GM21515 (cell line): ENCODE data around the gene SYTL3.
A peak's percentile ranks its signal among the peaks of the same experiment; 100 is the strongest.
"Not testable (repeated sequence)": the region's sequence is repeated elsewhere in the genome, so short reads cannot be mapped to it uniquely, and the experiment has no call there.

Source experiments
- ATAC-seq: cut with Tn5 transposase; IDR thresholded peaks from one replicate; pipeline ENCODE4 v1.9.1; 2021; ENCODE audit not compliant: unreplicated experiment

SYTL3 gene

GRCh38 chr6:158649289-158650143 lies at the start of gene SYTL3:
Gene SYTL3, plus strand, starts transcription at chr6:158650054. Its CDS starts 13,215 bp downstream, at chr6:158663269.
- peak; percentile 46 for ATAC-seq

- no peak for ATAC-seq
These were observed 46.4 kb upstream of the SYTL3 start for GRCh38 chr6:158603261-158604047.

- ATAC-seq: no peak
These were observed 45.8 kb upstream of the SYTL3 start for GRCh38 chr6:158604048-158604406.

- ATAC-seq: no peak
These were observed 44.5 kb upstream of the SYTL3 start for GRCh38 chr6:158605266-158605878.

- ATAC-seq: not testable (repeated sequence)
These were observed 43.8 kb upstream of the SYTL3 start for GRCh38 chr6:158606011-158606410.

GRCh38 chr6:158606935-158607334 lies 42.9 kb upstream of the SYTL3 start:
- no peak for ATAC-seq

GRCh38 chr6:158607411-158608170 lies 42.3 kb upstream of the SYTL3 start:
- ATAC-seq: no peak

- ATAC-seq: no peak
These were observed 41.6 kb upstream of the SYTL3 start for GRCh38 chr6:158608221-158608620.

- ATAC-seq: no peak
These were observed 40.2 kb upstream of the SYTL3 start for GRCh38 chr6:158609455-158610155.

- ATAC-seq: no peak
These were observed 39.4 kb upstream of the SYTL3 start for GRCh38 chr6:158610319-158610968.

- no peak for ATAC-seq
These were observed 38.8 kb upstream of the SYTL3 start for GRCh38 chr6:158611039-158611438.

- ATAC-seq: no peak
These were observed 38.1 kb upstream of the SYTL3 start for GRCh38 chr6:158611541-158612370.

GRCh38 chr6:158614606-158615005 lies 35.2 kb upstream of the SYTL3 start:
- not testable (repeated sequence) for ATAC-seq

- not testable (repeated sequence) for ATAC-seq
These were observed 31.6 kb upstream of the SYTL3 start for GRCh38 chr6:158618289-158618688.

GRCh38 chr6:158619922-158620801 lies 29.7 kb upstream of the SYTL3 start:
- ATAC-seq: no peak

GRCh38 chr6:158620963-158621693 lies 28.7 kb upstream of the SYTL3 start:
- ATAC-seq: no peak
